Upper lobe of left lung (tissue), 4 donors: ENCODE results near the gene STK17B.

Experiments used
- CTCF ChIP-seq, 6 experiments: fragments of 450-650 bp in 4 of 6; fragments of 200-600 bp in 2 of 6; sonication (generic) in 2 of 6; IDR thresholded peaks; one replicate each; pipeline ENCODE4 v1.5.1; 2016 to 2019; ENCODE audit warnings: antibody characterized with exemption in 6 of 6
- EP300 ChIP-seq, 4 donors: sonication (generic); formaldehyde crosslinking; IDR thresholded peaks; one replicate each; pipeline ENCODE4 v1.5.1; 2017; ENCODE audit warnings: antibody characterized with exemption in 4 of 4, control low read depth in 2 of 4
- POLR2A ChIP-seq, 4 donors: fragments of 450-650 bp; IDR thresholded peaks; one replicate each; pipeline ENCODE4 v1.5.1; 2016 to 2017; ENCODE audit warnings: antibody characterized with exemption in 4 of 4, mild to moderate bottlenecking in 2 of 4
- POLR2AphosphoS5 ChIP-seq, 2 donors: sonication (generic); formaldehyde crosslinking; IDR thresholded peaks; one replicate each; pipeline ENCODE4 v1.5.1; 2017; ENCODE audit warnings: antibody characterized with exemption in 2 of 2

GRCh38 chr2:196213252-196213980 is 42.0 kb upstream of the STK17B start:
- TF ChIP-seq EP300 (IDR thresholded peaks at IDR 0.05) (no peak), CTCF (IDR thresholded peaks at IDR 0.05) (no peak), POLR2A (IDR thresholded peaks at IDR 0.05) (no peak), POLR2AphosphoS5 (IDR thresholded peaks at IDR 0.05) (no peak)
